HG03457 (cell line): ENCODE measurements around the gene TAF7L.
A peak's percentile ranks its signal among the peaks of the same experiment; 100 is the strongest.
"Not testable (repeated sequence)": the region's sequence is repeated elsewhere in the genome, so short reads cannot be mapped to it uniquely, and the experiment has no call there.

Source experiments
- ATAC-seq: cut with Tn5 transposase; IDR thresholded peaks from one replicate; pipeline ENCODE4 v1.9.1; 2021; ENCODE audit warnings: moderate number of reproducible peaks; ENCODE audit not compliant: unreplicated experiment

TAF7L gene

GRCh38 chrX:101290957-101291603 lies at the start of gene TAF7L:
Gene TAF7L, minus strand, starts transcription at chrX:101291334. Its CDS starts 3,791 bp downstream, at chrX:101287543.
- no peak for ATAC-seq

GRCh38 chrX:101337776-101338271 lies 46.7 kb upstream of the TAF7L start:
- ATAC-seq, result no peak

GRCh38 chrX:101334310-101334709 lies 43.2 kb upstream of the TAF7L start:
- not testable (repeated sequence) for ATAC-seq

- ATAC-seq, result not testable (repeated sequence)
These were observed 35.5 kb upstream of the TAF7L start for GRCh38 chrX:101326600-101326999.

- no peak for ATAC-seq
These were observed 12.7 kb upstream of the TAF7L start for GRCh38 chrX:101303790-101304189.

- ATAC-seq, result not testable (repeated sequence)
These were observed 4.5 kb upstream of the TAF7L start for GRCh38 chrX:101295603-101296002.

- ATAC-seq, result peak; percentile 59
These were observed 3.7 kb downstream of the TAF7L start for GRCh38 chrX:101287402-101287801.

GRCh38 chrX:101276238-101276637 lies 14.9 kb downstream of the TAF7L start:
- no peak for ATAC-seq

GRCh38 chrX:101274198-101274597 lies 16.9 kb downstream of the TAF7L start:
- ATAC-seq, result no peak

GRCh38 chrX:101265869-101266428 lies 25.2 kb downstream of the TAF7L start:
- no peak for ATAC-seq

- ATAC-seq, result no peak
These were observed 27.4 kb downstream of the TAF7L start for GRCh38 chrX:101263766-101264165.

- no peak for ATAC-seq
These were observed 28.5 kb downstream of the TAF7L start for GRCh38 chrX:101262590-101262989.

GRCh38 chrX:101260435-101260834 lies 30.7 kb downstream of the TAF7L start:
- ATAC-seq, result no peak

GRCh38 chrX:101258259-101258581 lies 32.9 kb downstream of the TAF7L start:
- no peak for ATAC-seq

- ATAC-seq, result no peak
These were observed 33.5 kb downstream of the TAF7L start for GRCh38 chrX:101257448-101258258.

- no peak for ATAC-seq
These were observed 38.5 kb downstream of the TAF7L start for GRCh38 chrX:101252634-101253033.

GRCh38 chrX:101241531-101241930 lies 49.6 kb downstream of the TAF7L start:
- no peak for ATAC-seq

- no peak for ATAC-seq
These were observed 54.1 kb downstream of the TAF7L start for GRCh38 chrX:101237041-101237440.

- ATAC-seq, result no peak
These were observed 58.8 kb downstream of the TAF7L start for GRCh38 chrX:101232316-101232715.

- no peak for ATAC-seq
These were observed 60.1 kb downstream of the TAF7L start for GRCh38 chrX:101231080-101231479.

- no peak for ATAC-seq
These were observed 60.5 kb downstream of the TAF7L start for GRCh38 chrX:101230636-101231035.

GRCh38 chrX:101229170-101229569 lies 62.0 kb downstream of the TAF7L start:
- ATAC-seq, result no peak
